ENCODE measurements around the gene GK.

Gene GK

GRCh38 chrX:30657196-30658161 lies 4.3 kb downstream of the GK start:
- TF ChIP-seq FOXP2 (optimal IDR thresholded peaks at IDR 0.05; ENCODE audit: borderline replicate concordance, extremely low read depth, extremely low read length, insufficient read depth): no peak
- no peak for TF ChIP-seq TAF1 (IDR thresholded peaks at IDR 0.05; ENCODE audit: borderline replicate concordance, insufficient read depth, low read length)
- no peak for TF ChIP-seq POLR2AphosphoS5 (IDR thresholded peaks at IDR 0.05; ENCODE audit: low read depth, low read length)
- no peak for TF ChIP-seq REST (IDR thresholded peaks at IDR 0.05; ENCODE audit: insufficient read depth in 1 of 2, low read depth in 2 of 2, low read length in 2 of 2)
- TF ChIP-seq SIN3A (IDR thresholded peaks at IDR 0.05; ENCODE audit: borderline replicate concordance, insufficient read depth, low read length): no peak

GRCh38 chrX:30659421-30659820 lies 6.2 kb downstream of the GK start:
- TF ChIP-seq POLR2AphosphoS5 (IDR thresholded peaks at IDR 0.05; ENCODE audit: low read depth, low read length) (no peak), REST (IDR thresholded peaks at IDR 0.05; ENCODE audit: insufficient read depth in 1 of 2, low read depth in 2 of 2, low read length in 2 of 2) (no peak), FOXP2 (optimal IDR thresholded peaks at IDR 0.05; ENCODE audit: borderline replicate concordance, extremely low read depth, extremely low read length, insufficient read depth) (no peak), SIN3A (IDR thresholded peaks at IDR 0.05; ENCODE audit: borderline replicate concordance, insufficient read depth, low read length) (no peak), TAF1 (IDR thresholded peaks at IDR 0.05; ENCODE audit: borderline replicate concordance, insufficient read depth, low read length) (no peak)

- TF ChIP-seq POLR2AphosphoS5 (IDR thresholded peaks at IDR 0.05; ENCODE audit: low read depth, low read length) (no peak), TAF1 (IDR thresholded peaks at IDR 0.05; ENCODE audit: borderline replicate concordance, insufficient read depth, low read length) (no peak), REST (IDR thresholded peaks at IDR 0.05; ENCODE audit: insufficient read depth in 1 of 2, low read depth in 2 of 2, low read length in 2 of 2) (no peak), SIN3A (IDR thresholded peaks at IDR 0.05; ENCODE audit: borderline replicate concordance, insufficient read depth, low read length) (no peak), FOXP2 (optimal IDR thresholded peaks at IDR 0.05; ENCODE audit: borderline replicate concordance, extremely low read depth, extremely low read length, insufficient read depth) (no peak)
Measured at GRCh38 chrX:30661228-30661627, 8.0 kb downstream of the GK start.

- no peak for TF ChIP-seq TAF1 (IDR thresholded peaks at IDR 0.05; ENCODE audit: borderline replicate concordance, insufficient read depth, low read length)
- TF ChIP-seq FOXP2 (optimal IDR thresholded peaks at IDR 0.05; ENCODE audit: borderline replicate concordance, extremely low read depth, extremely low read length, insufficient read depth): no peak
- TF ChIP-seq POLR2AphosphoS5 (IDR thresholded peaks at IDR 0.05; ENCODE audit: low read depth, low read length): no peak
- TF ChIP-seq SIN3A (IDR thresholded peaks at IDR 0.05; ENCODE audit: borderline replicate concordance, insufficient read depth, low read length): no peak
- no peak for TF ChIP-seq REST (IDR thresholded peaks at IDR 0.05; ENCODE audit: insufficient read depth in 1 of 2, low read depth in 2 of 2, low read length in 2 of 2)
Measured at GRCh38 chrX:30663322-30663721, 10.1 kb downstream of the GK start.

Measured in PFSK-1 (cell line).